Caco-2 (cell line): ENCODE data around the gene TMEM156. TPM values are rescaled to one million over a fixed set of nuclear protein-coding genes. Genes with fewer than 3 reads are reported as not detected.

Experiments used
- BruUV-seq: library from RNA; stranded (reverse); fragments of 400-500 nt; replicated peaks from 2 replicates; lab custom pipeline; 2021; lab: Mats Ljungman, UMichigan
- CTCF ChIA-PET: fragments of 300-600 bp; sonication (Branson Sonifier 250); formaldehyde crosslinking; loops from one replicate; lab custom pipeline; 2022; ENCODE audit warnings: antibody characterized with exemption; lab: Charles Lee
- POLR2A ChIA-PET: fragments of 300-600 bp; sonication (Branson Sonifier 250); formaldehyde crosslinking; loops from one replicate; lab custom pipeline; 2022; ENCODE audit warnings: antibody characterized with exemption; lab: Charles Lee
- DNase-seq, 2 experiments: peaks; one replicate each; pipeline versions ENCODE4 v3.0.0 to v3.0.0-alpha.2; 2020 to 2022
- H3K27me3 ChIP-seq: replicated peaks from 2 replicates; pipeline ENCODE4 v1.6.0; 2011; ENCODE audit warnings: low read length; ENCODE audit not compliant: control insufficient read depth, insufficient read depth
- H3K36me3 ChIP-seq: 2 replicates; pipeline ENCODE4 v1.5.1; 2011; ENCODE audit warnings: low read length; ENCODE audit not compliant: control insufficient read depth, insufficient read depth
- H3K4me1 ChIP-seq: fragments of 250-450 bp; sonication (Bioruptor Pico); 2 replicates; pipeline ENCODE4 v1.5.1; 2020; ENCODE audit warnings: mild to moderate bottlenecking
- H3K4me3 ChIP-seq: 2 replicates; pipeline ENCODE4 v1.5.1; 2011; ENCODE audit warnings: low read depth, mild to moderate bottlenecking, control low read depth, low read length
- H3K9me3 ChIP-seq: fragments of 250-450 bp; sonication (Bioruptor Pico); 2 replicates; pipeline ENCODE4 v1.5.1; 2020; ENCODE audit warnings: mild to moderate bottlenecking, moderate library complexity
- H3K27ac Mint-ChIP-seq: one replicate; pipeline ENCODE4 v1.8.0; 2022; ENCODE audit warnings: mixed read lengths; ENCODE audit not compliant: unreplicated experiment
- H3K27me3 Mint-ChIP-seq: one replicate; pipeline ENCODE4 v1.8.0; 2022; ENCODE audit warnings: mixed read lengths; ENCODE audit not compliant: insufficient read depth, unreplicated experiment
- H3K36me3 Mint-ChIP-seq: one replicate; pipeline ENCODE4 v1.8.0; 2022; ENCODE audit warnings: mild to moderate bottlenecking, mixed read lengths; ENCODE audit not compliant: insufficient read depth, unreplicated experiment
- H3K4me1 Mint-ChIP-seq: one replicate; pipeline ENCODE4 v1.8.0; 2022; ENCODE audit warnings: low read depth, mixed read lengths; ENCODE audit not compliant: unreplicated experiment
- H3K4me3 Mint-ChIP-seq: one replicate; pipeline ENCODE4 v1.8.0; 2022; ENCODE audit warnings: mild to moderate bottlenecking, moderate library complexity, mixed read lengths; ENCODE audit not compliant: unreplicated experiment
- H3K9me3 Mint-ChIP-seq: one replicate; pipeline ENCODE4 v1.8.0; 2022; ENCODE audit warnings: mixed read lengths; ENCODE audit not compliant: unreplicated experiment
- intact Hi-C: fragments of 100-400 bp; cut with micrococcal nuclease; formaldehyde crosslinking; loops from one replicate; pipeline ENCODE4 v1.10.0; 2022; ENCODE audit not compliant: unreplicated experiment
- total RNA-seq: library from RNA; stranded (reverse); gene quantifications from 2 replicates; pipeline ENCODE4 v1.2.3, GENCODE V29; 2022
- TF ChIP-seq, protein P1 (sequence below), 2 experiments: fragments of 200-600 bp in 1 of 2; IDR thresholded peaks; 1 replicate in 1 of 2; 2 replicates in 1 of 2; pipeline versions ENCODE4 v1.5.1 to v1.8.0; 2011 to 2022; ENCODE audit warnings: antibody characterized with exemption in 1 of 2, control low read depth in 1 of 2, inconsistent platforms in 1 of 2, low read depth in 1 of 2, low read length in 1 of 2, mild to moderate bottlenecking in 1 of 2, moderate library complexity in 1 of 2; ENCODE audit not compliant: insufficient read depth in 1 of 2, severe bottlenecking in 1 of 2, unreplicated experiment in 1 of 2

Gene TMEM156
- total RNA-seq, 1 experiment from 2014 or later, result not detected

DNA sequence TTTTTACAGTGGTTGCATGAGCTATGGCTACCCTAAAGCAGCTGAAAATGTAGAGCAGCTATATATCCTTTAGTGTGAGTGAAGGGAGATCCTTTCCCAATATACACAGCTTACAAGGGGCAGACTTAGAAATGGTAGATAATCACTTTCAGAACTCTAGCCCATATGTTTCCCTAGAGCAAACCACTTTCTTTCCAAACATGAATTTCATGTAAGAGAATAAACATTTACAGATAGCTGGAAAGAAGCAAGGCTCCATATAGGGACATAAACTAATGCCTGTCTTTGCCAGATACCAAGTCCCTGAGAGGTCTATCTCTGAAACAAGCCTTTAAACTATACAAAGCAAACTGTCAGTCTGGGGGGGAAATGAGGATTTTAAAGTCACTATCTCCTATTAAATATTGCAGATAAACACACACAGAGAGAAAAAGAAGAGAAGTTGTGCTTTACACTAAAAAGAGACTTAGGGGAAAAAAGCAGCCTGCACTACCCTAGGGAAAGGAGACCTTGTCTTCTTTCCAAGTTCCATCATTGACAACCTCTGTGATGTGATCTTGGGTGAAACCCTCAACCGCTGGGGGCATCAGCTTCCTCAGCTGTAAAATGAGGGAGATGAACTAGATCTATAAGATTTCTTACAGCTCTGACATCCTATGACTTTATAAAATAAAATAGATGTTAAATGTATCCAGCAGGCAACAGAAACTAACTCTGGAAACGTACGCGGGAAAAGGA lies 73.6 kb downstream of the TMEM156 start:
- Mint-ChIP-seq H3K4me1 (no peaks in the 10 kb centered on the region), H3K4me3 (no peak overlapping the region), H3K27me3 (no peaks in the 10 kb centered on the region), H3K9me3 (peaks cover 8% of the 10 kb centered on the region), H3K36me3 (no peaks in the 10 kb centered on the region), H3K27ac (no peak overlapping the region)
- intact Hi-C loops, result no loop called here
- BruUV-seq, result no TSS peak
- TF ChIP-seq, protein P1, sequence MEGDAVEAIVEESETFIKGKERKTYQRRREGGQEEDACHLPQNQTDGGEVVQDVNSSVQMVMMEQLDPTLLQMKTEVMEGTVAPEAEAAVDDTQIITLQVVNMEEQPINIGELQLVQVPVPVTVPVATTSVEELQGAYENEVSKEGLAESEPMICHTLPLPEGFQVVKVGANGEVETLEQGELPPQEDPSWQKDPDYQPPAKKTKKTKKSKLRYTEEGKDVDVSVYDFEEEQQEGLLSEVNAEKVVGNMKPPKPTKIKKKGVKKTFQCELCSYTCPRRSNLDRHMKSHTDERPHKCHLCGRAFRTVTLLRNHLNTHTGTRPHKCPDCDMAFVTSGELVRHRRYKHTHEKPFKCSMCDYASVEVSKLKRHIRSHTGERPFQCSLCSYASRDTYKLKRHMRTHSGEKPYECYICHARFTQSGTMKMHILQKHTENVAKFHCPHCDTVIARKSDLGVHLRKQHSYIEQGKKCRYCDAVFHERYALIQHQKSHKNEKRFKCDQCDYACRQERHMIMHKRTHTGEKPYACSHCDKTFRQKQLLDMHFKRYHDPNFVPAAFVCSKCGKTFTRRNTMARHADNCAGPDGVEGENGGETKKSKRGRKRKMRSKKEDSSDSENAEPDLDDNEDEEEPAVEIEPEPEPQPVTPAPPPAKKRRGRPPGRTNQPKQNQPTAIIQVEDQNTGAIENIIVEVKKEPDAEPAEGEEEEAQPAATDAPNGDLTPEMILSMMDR (IDR thresholded peaks at IDR 0.05; ENCODE audit: insufficient read depth in 1 of 2, low read depth in 1 of 2, low read length in 1 of 2, severe bottlenecking in 1 of 2, unreplicated experiment in 1 of 2), result no peak
- Histone ChIP-seq H3K36me3 (no peaks in the 10 kb centered on the region), H3K4me3 (no peak overlapping the region), H3K27me3 (no peaks in the 10 kb centered on the region), H3K9me3 (no peaks in the 10 kb centered on the region), H3K4me1 (no peaks in the 10 kb centered on the region)
- no peak for DNase-seq
- CTCF ChIA-PET, result no interaction called here
- POLR2A ChIA-PET, result no interaction called here

DNA sequence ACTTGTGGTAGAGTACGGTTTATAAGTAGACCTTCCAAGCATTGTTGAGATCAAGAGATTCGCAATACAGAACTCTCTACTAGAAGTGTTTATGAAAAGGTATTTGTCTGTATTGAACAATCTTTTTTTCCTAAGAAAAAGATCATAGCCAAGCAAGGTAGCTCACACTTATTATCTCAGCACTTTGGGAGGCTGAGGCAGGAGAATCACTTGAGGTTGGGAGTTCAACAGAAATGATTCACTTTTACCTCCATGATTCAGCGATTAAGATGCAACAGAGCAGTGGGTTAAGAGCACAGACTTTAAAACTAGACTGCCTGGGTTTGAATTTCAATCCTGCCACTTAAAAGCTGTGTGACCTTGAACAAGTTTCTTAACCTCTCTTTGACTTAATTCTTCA lies 74.3 kb downstream of the TMEM156 start:
- no peaks in the 10 kb centered on the region for H3K36me3 Mint-ChIP-seq
- H3K9me3 Mint-ChIP-seq, result peaks cover 8% of the 10 kb centered on the region
- TF ChIP-seq, protein P1 (IDR thresholded peaks at IDR 0.05; ENCODE audit: insufficient read depth in 1 of 2, low read depth in 1 of 2, low read length in 1 of 2, severe bottlenecking in 1 of 2, unreplicated experiment in 1 of 2), result no peak
- H3K36me3 ChIP-seq, result no peaks in the 10 kb centered on the region
- H3K27me3 ChIP-seq, result no peaks in the 10 kb centered on the region
- no peaks in the 10 kb centered on the region for H3K4me1 ChIP-seq
- no peak overlapping the region for H3K27ac Mint-ChIP-seq
- CTCF ChIA-PET, result no interaction called here
- no peaks in the 10 kb centered on the region for H3K27me3 Mint-ChIP-seq
- intact Hi-C loops, result no loop called here
- no TSS peak for BruUV-seq
- no peak overlapping the region for H3K4me3 ChIP-seq
- no peak overlapping the region for H3K4me3 Mint-ChIP-seq
- no peaks in the 10 kb centered on the region for H3K9me3 ChIP-seq
- no peaks in the 10 kb centered on the region for H3K4me1 Mint-ChIP-seq
- no peak for DNase-seq
- POLR2A ChIA-PET, result no interaction called here

DNA sequence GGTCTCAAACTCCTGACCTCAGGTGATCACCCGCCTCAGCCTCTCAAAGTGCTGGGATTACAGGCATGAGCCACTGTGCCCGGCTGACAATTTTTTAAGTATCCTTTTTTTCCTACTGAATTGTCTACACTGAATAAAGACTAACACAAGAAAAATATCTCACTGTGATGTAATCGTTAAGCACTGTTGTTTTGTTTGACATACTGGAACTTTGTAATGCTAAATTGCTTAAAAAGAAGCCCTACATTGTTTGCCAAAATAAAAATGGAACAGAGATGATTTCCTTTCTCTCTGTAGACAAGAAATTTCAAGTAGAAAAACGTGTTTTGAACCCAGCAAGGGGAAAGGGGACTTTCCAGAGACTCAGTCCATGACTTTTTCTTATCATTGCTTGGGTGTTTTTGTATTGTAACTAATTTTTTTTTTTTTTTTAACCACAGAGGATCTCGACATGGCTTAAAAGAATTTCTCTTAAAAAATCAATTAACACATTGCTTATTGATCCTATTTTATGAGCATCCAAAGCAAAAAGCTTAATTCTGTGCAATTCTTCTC lies 74.9 kb downstream of the TMEM156 start:
- H3K27me3 ChIP-seq, result no peaks in the 10 kb centered on the region
- POLR2A ChIA-PET, result no interaction called here
- Mint-ChIP-seq H3K36me3 (no peaks in the 10 kb centered on the region), H3K4me3 (no peak overlapping the region), H3K27me3 (no peaks in the 10 kb centered on the region), H3K9me3 (peaks cover 8% of the 10 kb centered on the region), H3K4me1 (no peaks in the 10 kb centered on the region), H3K27ac (no peak overlapping the region)
- no TSS peak for BruUV-seq
- intact Hi-C loops, result no loop called here
- no peaks in the 10 kb centered on the region for H3K9me3 ChIP-seq
- H3K36me3 ChIP-seq, result no peaks in the 10 kb centered on the region
- CTCF ChIA-PET, result no interaction called here
- no peak overlapping the region for H3K4me3 ChIP-seq
- H3K4me1 ChIP-seq, result no peaks in the 10 kb centered on the region
- no peak for DNase-seq
- TF ChIP-seq, protein P1 (IDR thresholded peaks at IDR 0.05; ENCODE audit: insufficient read depth in 1 of 2, low read depth in 1 of 2, low read length in 1 of 2, severe bottlenecking in 1 of 2, unreplicated experiment in 1 of 2), result no peak
